MV-4-11 (cell line): Measurements from ENCODE around the gene RNF4.
"Not testable (repeated sequence)": the region's sequence is repeated elsewhere in the genome, so short reads cannot be mapped to it uniquely, and the experiment has no call there.

ENCODE experiments used
- DNase-seq: peaks from one replicate; lab custom pipeline; 2025; lab: John Stamatoyannopoulos, UW

RNF4 gene

DNA sequence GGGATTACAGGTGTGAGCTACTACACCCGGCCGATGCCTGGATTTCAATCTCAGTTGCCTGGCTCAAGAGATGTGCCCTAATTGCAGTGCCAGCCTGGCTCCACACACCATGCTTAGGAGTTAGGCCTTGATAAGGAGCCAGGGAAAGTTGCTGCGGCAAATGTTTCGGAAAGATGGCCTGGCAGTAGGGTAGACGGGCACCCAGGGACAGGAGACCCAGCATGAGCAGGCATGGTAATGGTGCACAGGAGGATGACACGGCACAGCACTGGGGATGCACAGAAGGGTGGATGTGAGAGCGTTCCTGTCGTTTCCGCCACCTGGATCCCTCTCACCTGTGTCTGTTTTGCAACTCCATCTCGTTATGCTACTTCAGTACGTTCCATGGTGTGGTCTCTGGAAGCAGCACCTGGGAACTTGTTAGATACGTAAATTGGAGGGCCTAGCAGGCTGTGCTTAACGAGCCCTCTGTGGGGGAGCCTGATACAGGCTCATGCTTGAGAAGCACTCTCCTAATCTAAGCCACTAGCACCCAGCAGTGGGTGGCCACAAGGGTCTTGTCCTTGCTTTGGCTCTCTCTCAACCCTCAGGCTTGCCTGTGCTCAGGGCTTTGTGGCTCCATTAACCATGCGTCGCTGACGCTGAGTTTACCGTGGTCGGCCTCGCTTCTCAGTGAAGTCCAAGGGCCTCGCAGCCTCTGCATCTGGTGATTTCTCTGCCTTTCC is 20.3 kb downstream of the RNF4 start:
- DNase-seq: no peak

DNA sequence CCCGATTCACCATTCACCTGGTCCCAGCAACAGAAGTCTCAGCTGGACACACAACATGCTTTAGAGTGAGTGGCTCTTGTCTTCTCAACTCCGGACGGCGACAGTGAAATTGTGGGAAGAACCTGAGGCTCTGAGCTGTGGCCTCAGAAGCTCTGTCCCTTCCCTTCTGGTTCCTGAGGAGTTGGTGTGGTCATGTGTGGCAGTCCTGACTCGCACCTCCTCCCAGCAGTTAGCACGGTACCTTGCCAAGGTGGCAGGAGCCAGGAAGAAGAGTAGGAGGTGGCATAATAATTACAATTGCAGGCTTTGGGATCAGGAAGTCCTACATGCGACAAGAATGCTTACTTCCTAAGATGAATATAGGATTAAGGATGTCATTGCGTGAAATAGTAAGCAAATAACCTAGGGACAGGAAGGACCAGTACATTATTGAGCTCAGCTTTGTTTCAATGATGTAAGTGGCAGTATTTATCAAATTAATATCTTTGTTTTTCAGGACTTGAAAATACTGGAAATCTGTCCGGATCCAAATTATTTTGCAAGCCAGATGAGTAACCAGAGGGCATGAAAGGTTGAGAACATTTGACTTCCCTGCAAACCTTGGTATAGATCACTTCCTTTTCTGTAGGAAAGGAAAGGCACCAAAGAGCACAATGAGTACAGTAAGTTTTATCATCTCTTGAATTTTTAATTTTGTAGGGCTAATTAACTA is 21.1 kb downstream of the RNF4 start:
- DNase-seq: peak; percentile 22

DNA sequence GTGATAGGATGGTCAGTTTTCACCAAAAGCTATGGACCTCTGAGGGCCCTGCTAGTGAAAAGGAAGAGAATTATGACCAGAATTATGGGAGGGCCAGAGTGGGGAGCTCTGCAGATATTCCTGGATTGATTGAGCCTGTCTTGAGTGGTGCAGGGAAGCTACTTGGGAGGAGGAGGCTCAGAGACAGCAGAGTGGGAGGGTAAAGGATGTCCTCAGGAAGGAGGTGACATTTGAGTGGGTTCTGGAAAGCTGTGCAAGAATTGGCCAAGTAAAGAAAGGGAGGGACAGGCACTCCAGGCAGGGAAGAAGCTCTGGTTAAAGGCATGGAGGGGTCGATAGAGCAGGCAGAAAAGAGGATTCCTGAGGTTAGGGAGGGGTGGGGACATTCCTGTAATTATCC is 24.1 kb downstream of the RNF4 start:
- DNase-seq: no peak

DNA sequence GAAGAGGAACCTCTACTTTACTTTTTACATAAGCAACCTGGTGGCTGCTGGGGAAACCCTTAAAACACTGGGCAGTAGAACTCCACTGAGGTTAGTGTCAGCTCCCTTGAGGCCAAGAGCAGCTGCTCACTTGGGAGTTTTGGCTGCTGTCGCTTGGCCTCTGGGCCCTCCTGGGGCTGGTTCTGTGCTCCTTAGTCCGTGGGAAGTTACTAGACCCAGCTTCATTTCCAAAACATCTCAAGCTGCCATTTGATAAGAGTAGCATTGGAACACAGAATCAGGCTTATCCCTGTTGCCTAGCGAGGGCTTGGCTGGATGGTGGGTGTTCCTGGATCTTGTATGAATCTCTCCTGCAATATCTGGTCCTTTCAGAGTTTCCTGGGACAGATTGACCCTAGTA is 26.1 kb downstream of the RNF4 start:
- DNase-seq: no peak

DNA sequence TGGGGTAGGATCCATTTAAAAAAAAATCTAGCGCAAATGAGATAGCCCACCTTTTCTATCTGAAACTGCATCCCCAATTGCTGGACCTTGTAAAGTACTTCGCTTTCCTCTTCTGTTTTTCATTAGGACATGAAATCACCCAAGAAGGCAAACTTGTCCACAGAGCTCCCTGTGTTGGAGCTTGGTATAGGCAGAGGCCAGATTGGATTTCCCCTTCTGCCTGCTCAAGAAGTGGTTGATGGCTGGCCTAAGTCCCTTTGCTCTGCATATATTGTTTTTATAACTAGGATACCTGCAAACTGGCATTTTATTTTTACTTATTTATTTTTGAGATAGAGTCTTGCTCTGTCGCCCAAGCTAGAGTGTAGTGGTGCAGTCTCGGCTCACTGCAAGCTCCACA is 28.4 kb downstream of the RNF4 start:
- DNase-seq: peak; percentile 12

DNA sequence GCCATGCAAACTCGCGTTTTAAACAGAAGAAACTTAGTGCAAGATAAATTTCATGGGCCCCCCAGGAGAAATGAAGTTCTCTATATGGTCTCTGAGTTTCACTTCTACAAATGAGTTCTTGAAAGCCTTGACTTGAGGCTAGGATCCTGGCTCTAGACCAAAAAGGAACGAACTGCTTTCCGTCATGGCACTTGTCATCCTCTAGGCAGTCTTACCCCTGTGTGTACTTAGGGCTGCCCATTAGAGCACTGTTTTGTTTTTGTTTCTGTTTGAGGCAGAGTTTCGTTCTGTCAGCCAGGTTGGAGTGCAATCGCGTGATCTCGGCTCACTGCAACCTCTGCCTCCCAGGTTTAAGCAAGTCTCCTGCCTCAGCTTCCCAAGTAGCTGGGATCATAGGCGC is 29.0 kb downstream of the RNF4 start:
- peak; percentile 97 for DNase-seq

DNA sequence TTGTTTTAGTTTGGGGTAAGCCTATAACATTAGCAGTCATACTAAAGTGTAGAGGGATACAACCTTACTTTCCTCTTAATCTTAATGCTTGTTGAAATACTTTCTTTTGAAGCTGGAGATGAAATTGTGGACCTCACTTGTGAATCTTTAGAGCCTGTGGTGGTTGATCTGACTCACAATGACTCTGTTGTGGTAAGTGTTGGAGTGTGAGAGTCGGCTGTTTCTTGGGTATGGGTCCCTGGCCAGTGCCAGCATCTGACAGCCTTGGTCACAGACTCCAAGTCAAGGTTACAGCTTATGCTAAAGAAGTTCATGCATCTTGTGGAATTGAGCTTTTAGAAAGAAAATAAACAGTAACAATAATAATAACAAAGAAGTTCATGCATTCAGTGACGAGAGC is 31.6 kb downstream of the RNF4 start:
- DNase-seq: no peak

DNA sequence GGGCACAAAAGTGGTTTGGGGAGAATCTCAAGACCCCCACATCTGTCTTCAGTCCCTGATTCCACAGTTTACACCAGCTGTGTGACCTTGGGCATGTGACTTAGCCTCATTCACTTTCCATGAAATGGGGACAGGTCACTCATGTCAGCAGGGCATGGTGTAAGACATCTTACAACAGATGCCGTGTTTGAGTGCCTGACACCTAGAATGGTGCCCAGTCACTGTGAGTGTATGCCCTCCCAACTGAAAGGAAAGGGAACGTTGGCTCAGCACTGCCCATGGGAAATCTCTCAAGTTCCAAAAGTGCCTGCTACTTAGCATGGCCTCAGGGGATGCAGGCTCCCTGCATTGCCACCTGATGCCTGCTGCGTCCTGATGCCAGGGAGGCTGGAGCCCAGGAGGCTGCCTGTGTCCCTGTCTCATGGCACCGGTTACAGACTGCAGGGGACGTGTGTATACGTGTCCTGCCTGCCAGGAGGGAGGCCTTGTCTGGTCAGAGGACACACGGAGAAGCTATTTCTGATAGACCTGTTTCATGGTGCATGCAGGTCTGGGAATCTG is 32.2 kb downstream of the RNF4 start:
- no peak for DNase-seq

DNA sequence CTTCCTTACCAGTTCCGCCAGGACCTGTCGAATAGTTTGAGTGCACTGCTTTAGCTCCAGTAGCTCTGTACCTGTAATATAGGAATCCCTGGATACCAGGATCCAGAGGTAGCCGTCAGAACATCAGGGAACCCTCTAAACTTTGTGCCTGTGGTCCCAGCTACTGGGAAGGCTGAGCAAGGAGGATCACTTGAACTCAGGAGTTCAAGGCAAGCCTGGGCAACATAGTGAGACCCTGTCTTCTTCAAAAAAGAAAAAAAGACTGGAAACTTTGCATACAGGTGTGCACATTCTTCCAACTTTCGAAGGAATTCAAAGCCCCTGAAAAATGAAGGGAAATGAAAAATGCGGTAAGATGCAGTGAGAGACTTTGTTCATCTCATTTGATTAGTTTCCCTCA is 34.9 kb downstream of the RNF4 start:
- DNase-seq: no peak

DNA sequence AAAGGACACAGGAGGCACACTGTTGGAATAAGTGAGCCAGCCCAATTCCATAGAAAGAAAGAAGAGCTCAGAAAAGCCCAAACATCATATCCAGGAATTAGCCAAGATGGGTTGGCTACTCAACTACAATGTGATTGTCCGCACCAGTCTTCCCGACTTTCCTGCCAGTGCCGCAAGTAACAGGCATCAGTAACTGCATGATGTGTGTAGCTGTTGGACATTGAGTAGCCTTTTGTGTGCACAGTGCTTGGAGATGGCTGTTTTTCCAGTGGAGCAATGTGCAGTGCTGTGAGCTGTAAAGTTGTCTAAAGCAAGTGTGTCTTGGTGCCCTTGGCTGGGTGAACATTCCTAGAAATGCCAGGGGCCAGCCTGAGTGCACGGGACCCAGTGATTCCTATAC is 38.4 kb downstream of the RNF4 start:
- no peak for DNase-seq

DNA sequence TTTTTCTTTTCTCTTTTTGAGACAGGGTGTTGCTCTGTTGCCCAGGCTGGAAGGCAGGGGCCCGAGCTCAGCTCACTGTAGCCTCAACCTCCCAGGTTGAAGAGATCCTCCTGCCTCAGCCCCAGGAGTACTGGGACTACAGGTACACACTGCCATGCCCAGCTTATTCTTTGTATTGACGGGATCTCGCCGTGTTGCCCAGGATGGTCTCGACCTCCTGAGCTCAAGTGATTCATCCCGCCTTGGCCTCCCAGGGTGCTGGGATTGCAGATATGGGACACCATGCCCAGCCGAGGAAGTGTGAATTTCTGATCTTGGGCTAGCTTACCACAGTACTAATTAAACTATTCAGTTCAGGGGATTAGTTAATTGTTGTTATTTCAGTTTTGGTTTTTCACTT is 38.9 kb downstream of the RNF4 start:
- DNase-seq: no peak

DNA sequence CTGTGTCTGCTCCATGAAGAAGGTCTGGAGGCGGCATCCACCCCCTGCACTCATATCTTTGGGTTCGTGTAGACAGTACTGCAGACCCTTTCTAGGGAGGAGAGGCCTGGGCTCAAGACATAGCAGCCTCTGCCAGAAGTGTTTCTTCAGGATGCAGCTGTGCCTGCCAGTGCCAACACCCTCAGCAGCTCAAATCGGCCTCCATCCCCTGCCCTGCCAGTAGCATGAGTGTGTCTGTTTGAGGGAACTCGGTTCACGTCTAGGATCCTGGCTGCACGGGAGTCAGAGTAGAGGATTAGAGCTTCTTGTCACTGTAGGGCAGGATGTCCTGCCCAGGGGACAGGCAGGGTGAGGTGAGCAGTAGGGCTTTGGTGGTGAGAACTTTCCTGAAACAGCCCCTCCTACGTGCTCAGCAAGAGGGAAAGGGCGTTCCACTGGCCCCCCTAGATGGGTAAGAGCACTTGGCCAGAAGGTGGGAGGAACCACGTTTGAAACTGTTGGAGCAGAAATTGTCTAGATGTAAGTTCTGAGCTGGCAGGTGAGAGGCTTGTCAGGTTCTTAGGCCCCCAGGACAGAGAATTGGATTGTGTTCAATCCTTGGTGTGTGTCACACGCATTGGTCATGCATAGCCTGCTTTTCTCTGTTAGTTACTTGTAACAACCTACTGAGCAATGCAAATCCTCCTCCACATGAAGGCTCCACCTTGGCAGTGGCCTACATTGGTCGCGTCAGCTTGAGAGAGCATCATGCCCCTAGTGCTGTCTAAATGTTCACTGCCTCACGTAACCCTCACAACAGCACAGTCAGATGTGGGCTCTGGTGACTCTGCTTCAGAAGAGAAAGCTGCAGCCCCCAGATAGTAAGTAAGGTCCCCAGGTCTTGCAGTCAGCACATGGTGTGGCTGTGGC is 41.7 kb downstream of the RNF4 start:
- no peak for DNase-seq

DNA sequence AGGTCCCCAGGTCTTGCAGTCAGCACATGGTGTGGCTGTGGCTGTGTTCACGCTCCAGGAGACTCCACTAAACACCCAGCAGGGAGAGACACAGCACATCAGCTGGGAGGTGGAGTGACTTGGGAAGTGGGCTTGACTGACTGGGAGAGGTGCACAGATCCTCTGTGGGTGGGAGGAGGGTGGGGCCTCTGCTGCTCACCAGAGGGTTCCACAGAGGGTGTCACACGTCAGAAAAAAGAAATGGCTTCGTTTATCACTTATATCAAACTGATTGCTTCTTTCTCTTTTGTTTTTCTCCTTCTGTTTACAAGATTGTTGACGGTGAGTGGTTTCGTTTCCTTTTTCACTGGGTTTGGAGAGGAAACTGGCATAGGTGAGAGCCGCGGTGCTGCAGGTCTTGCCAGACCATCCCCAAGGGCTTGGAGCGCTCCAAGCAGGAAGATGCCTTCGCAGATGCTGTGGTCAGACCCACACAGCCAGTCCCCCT is 42.8 kb downstream of the RNF4 start:
- DNase-seq: no peak

DNA sequence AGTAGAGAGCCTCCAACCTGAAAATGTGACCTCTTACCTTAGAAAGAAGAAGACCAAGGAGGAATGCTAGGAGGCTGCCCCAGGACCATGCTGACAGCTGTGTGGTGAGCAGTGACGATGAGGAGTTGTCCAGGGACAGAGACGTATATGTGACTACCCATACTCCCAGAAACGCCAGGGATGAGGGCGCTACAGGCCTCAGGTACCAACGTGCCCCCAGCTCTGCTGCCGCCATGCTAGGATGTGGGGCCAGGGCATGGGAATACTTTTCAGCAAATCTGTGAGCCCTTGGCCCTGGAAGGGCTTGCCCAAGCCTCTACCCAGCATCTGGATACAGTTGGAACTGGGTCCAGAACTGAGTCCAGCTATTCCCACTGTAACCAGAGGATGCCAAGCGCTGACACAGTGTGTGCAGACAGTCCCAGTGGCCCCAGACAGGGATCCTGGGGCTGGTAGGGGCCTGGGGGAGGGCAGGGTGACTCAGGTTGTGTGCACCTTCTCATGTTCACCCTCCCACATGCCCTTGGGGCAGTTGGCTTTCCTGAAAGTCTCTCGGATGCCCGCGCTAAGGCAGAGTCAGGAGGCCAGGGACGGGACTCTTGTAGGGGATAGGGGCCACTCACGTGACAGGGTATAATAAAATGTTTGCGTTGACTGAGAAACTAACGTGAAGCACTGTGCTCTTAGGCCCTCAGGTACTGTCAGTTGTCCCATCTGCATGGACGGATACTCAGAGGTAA is 43.7 kb downstream of the RNF4 start:
- DNase-seq: no peak

DNA sequence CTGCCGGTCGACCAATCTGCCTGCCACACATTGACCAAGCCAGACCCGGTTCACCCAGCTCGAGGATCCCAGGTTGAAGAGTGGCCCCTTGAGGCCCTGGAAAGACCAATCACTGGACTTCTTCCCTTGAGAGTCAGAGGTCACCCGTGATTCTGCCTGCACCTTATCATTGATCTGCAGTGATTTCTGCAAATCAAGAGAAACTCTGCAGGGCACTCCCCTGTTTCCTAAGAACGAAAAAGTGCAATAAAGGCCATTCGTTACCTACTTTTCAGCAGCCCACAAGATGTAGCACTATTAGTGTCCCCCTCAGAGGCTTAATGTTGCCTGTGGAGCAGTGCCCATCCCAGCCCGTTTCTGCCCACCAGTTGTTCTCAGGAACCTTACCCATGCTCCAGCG is 45.3 kb downstream of the RNF4 start:
- not testable (repeated sequence) for DNase-seq

DNA sequence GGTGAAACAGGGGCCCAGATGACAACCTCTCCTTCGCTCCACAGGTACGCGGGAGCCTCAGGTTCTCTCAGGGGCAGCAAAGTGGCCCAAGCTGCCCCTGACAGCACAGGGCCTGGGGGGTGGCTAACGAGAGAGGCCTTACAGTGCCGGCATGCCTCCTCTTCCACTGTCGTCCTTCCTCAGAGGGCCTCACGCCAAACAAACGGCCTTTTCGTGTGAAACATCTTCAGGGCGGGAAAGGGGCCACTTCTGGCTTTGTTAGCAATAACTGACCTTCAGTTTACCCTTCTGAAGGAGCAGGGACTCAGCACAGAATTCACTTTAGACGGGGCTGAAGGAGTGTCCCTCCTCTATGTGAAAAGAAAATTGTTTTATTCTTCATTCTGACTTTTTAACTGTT is 46.0 kb downstream of the RNF4 start:
- DNase-seq: not testable (repeated sequence)

DNA sequence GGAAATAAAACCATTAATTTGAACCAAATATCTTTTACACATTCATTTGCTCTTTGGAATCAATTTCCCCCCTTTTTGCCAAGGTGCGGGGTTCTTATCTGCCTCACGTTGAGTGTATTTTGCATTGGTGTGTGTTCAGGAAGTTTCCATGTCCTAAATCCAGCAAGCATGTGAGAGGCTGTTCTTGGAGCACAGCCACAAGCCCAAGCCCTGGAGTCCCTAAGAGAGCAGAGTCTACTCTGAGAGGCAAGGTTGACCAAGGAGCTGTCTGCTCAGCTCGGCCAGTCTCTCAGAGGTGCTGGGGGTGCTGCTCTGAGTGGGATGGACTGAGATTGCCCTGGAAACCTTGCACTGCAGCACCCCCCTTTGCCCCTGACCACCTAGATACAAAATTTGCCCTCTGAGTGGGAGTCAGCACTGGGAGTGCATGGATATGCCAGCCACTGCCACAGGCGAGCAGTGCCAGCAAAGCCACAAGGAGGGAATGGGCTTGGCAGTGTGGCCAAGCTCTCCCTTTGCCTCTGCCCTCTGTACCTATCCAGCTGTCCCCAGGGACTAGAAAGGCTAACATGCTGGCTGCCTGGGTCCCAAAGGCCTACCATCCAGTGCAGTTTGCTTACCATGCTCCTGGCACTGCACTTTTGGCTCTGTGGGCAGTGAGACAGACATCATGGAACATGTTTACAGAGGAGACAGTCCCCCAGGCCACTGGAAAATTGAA is 47.1 kb downstream of the RNF4 start:
- no peak for DNase-seq

DNA sequence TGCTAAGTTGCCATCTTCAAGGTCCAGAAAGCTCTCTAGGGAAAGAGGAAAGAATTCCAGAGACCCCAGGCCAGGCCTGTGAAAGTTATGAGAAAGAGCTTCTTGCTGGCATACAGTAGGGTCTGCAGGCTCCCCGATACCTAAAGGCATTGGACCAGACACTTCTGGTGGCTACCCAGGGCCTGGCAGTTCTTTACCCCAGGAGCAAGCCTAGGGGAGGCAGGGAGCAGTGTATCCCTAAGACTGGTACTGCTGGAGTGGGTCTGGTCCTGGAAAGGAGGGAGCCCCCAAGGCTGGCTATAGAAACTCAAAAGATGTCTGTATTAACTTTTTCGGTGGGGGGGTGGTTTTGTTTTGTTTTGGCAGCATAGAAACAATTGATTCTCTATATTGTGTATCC is 47.7 kb downstream of the RNF4 start:
- no peak for DNase-seq

DNA sequence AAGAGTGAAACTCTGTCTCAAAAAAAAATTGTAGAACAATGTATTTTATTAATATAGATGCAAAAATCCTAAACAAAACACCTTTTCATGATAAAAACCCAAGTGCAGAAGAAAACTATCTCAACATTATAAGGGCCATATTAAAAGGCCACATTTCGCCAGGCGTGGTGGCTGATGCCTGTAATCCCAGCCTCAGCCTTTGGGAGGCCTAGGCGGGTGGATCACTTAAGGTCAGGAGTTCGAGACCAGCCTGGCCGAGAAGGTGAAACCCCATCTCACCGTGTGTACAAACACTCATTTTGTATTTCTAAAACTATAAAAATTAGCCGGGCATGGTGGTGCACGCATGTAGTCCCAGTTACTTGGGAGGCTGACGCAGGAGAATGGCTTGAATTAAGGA is 57.7 kb downstream of the RNF4 start:
- DNase-seq: no peak

DNA sequence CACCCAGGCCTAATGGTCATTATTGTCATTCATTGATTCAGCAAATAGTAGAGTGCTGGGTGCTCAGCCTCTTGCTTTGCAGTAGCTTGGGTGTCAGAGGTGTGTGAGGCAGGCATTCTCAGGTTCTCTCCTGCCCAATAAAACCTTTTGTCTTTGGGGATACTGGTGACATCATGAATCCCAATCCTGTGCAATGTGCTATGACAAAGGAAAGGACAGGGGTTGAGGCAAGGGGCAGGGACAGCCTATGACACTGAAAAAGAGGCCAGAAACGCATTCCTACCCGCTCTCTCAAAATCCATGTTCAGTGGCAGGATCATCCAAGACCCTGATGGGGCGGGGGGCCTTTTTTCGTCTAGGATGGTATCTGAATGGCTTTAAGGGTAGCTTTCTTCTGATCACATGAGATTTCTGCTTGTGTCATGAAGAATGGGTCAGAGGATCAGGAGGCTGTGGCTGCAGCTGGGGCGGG is 66.0 kb downstream of the RNF4 start:
- DNase-seq: no peak
